NCI-H2171 (cell line): ENCODE data around the gene C1orf122.

Source experiments
- DNase-seq: peaks from one replicate; lab custom pipeline; 2025; lab: John Stamatoyannopoulos, UW

Gene C1orf122

GRCh38 chr1:37845786-37846185, 38.2 kb downstream of the C1orf122 start:
- DNase-seq = no peak

GRCh38 chr1:37846647-37847339, 39.2 kb downstream of the C1orf122 start:
- no peak for DNase-seq

GRCh38 chr1:37849480-37849879, 41.9 kb downstream of the C1orf122 start:
- no peak for DNase-seq

- no peak for DNase-seq
Observed at GRCh38 chr1:37850352-37850955, 42.9 kb downstream of the C1orf122 start.

GRCh38 chr1:37851262-37851661, 43.7 kb downstream of the C1orf122 start:
- no peak for DNase-seq

GRCh38 chr1:37851782-37852210, 44.2 kb downstream of the C1orf122 start:
- DNase-seq = no peak

- no peak for DNase-seq
Observed at GRCh38 chr1:37853157-37853556, 45.6 kb downstream of the C1orf122 start.

- DNase-seq = no peak
Observed at GRCh38 chr1:37854406-37854805, 46.8 kb downstream of the C1orf122 start.
